GM23338 (cell line): ENCODE results near the gene BCL2. TPM values are rescaled to one million over a fixed set of nuclear protein-coding genes. Genes with fewer than 3 reads are reported as not detected.

Experiments
- ATAC-seq: fragments of 200-7000 bp; cut with Tn5 transposase; 3 replicates; pipeline ENCODE4 v1.9.1; 2020
- DNase-seq: peaks from one replicate; pipeline ENCODE4 v3.0.0-alpha.2; 2015; ENCODE audit warnings: low spot score
- H2AFZ ChIP-seq: fragments of 200-600 bp; sonication (generic); 2 replicates; pipeline ENCODE4 v1.8.0; 2016; ENCODE audit warnings: antibody characterized with exemption, mild to moderate bottlenecking, moderate library complexity
- H3F3A ChIP-seq: fragments of 200-600 bp; sonication (generic); replicated peaks from 2 replicates; pipeline ENCODE4 v1.8.0; 2017; ENCODE audit warnings: antibody characterized with exemption, mixed run types, low read depth
- H3K27ac ChIP-seq: fragments of 200-600 bp; sonication (generic); 2 replicates; pipeline ENCODE4 v1.6.1; 2016; ENCODE audit warnings: low read depth
- H3K27me3 ChIP-seq: fragments of 200-600 bp; sonication (generic); 2 replicates; pipeline ENCODE4 v1.8.0; 2016; ENCODE audit warnings: mild to moderate bottlenecking, mixed run types, moderate library complexity; ENCODE audit not compliant: insufficient read depth
- H3K36me3 ChIP-seq: fragments of 200-600 bp; sonication (generic); 2 replicates; pipeline ENCODE4 v1.8.0; 2016; ENCODE audit warnings: mild to moderate bottlenecking; ENCODE audit not compliant: insufficient read depth
- H3K4me1 ChIP-seq: fragments of 200-600 bp; sonication (generic); 2 replicates; pipeline ENCODE4 v1.8.0; 2016; ENCODE audit warnings: mild to moderate bottlenecking, moderate library complexity; ENCODE audit not compliant: insufficient read depth
- H3K4me2 ChIP-seq: fragments of 200-600 bp; sonication (generic); 2 replicates; pipeline ENCODE4 v1.7.1; 2017; ENCODE audit warnings: mixed run types
- H3K4me3 ChIP-seq: fragments of 200-600 bp; sonication (generic); 2 replicates; pipeline ENCODE4 v1.6.1; 2016; ENCODE audit warnings: mixed run types
- H3K79me2 ChIP-seq: fragments of 200-600 bp; sonication (generic); replicated peaks from 2 replicates; pipeline ENCODE4 v1.8.0; 2017; ENCODE audit warnings: mild to moderate bottlenecking; ENCODE audit not compliant: insufficient read depth
- H3K9me2 ChIP-seq: fragments of 200-600 bp; sonication (generic); 2 replicates; pipeline ENCODE4 v1.8.0; 2017; ENCODE audit not compliant: insufficient read depth
- H4K20me1 ChIP-seq: fragments of 200-600 bp; sonication (generic); replicated peaks from 2 replicates; pipeline ENCODE4 v1.8.0; 2017; ENCODE audit warnings: mild to moderate bottlenecking; ENCODE audit not compliant: insufficient read depth
- H3K27ac Mint-ChIP-seq: 2 replicates; pipeline ENCODE4 v1.8.0; 2020; ENCODE audit warnings: inconsistent platforms, mild to moderate bottlenecking, moderate library complexity, mixed read lengths
- H3K27me3 Mint-ChIP-seq: 3 replicates; pipeline ENCODE4 v1.8.0; 2022; ENCODE audit warnings: low read depth, mild to moderate bottlenecking, moderate library complexity, mixed read lengths, inconsistent platforms; ENCODE audit not compliant: insufficient read depth, poor library complexity
- H3K36me3 Mint-ChIP-seq: 3 replicates; pipeline ENCODE4 v1.8.0; 2021; ENCODE audit warnings: low read depth, mild to moderate bottlenecking, inconsistent platforms, moderate library complexity, mixed read lengths
- H3K4me1 Mint-ChIP-seq: 3 replicates; pipeline ENCODE4 v1.8.0; 2020; ENCODE audit warnings: mild to moderate bottlenecking, inconsistent platforms, mixed read lengths
- H3K4me3 Mint-ChIP-seq: 3 replicates; pipeline ENCODE4 v1.8.0; 2021; ENCODE audit warnings: moderate library complexity, mild to moderate bottlenecking, inconsistent platforms, mixed read lengths
- H3K9me3 Mint-ChIP-seq: 3 replicates; pipeline ENCODE4 v1.8.0; 2020; ENCODE audit warnings: moderate library complexity, mild to moderate bottlenecking, inconsistent platforms, mixed read lengths
- CREB1 ChIP-seq: fragments of 250-450 bp; sonication (Bioruptor Pico); IDR thresholded peaks from 2 replicates; pipeline ENCODE4 v1.5.0; 2020; ENCODE audit warnings: low read depth, mild to moderate bottlenecking, moderate library complexity
- ETS1 ChIP-seq: IDR thresholded peaks from 2 replicates; pipeline ENCODE4 v1.6.1; 2016; ENCODE audit warnings: antibody characterized with exemption
- EZH2 ChIP-seq: fragments of 200-600 bp; sonication (generic); IDR thresholded peaks from one replicate; pipeline ENCODE4 v1.8.0; 2017; ENCODE audit warnings: antibody characterized with exemption, mild to moderate bottlenecking, low read depth; ENCODE audit not compliant: unreplicated experiment
- EZH2phosphoT487 ChIP-seq: fragments of 200-600 bp; sonication (generic); IDR thresholded peaks from one replicate; pipeline ENCODE4 v1.8.1; 2018; ENCODE audit warnings: antibody characterized with exemption; ENCODE audit not compliant: unreplicated experiment
- JUNB ChIP-seq: IDR thresholded peaks from one replicate; pipeline ENCODE4 v1.6.1; 2016; ENCODE audit warnings: antibody characterized with exemption; ENCODE audit not compliant: unreplicated experiment
- POLR2AphosphoS5 ChIP-seq: IDR thresholded peaks from 2 replicates; pipeline ENCODE4 v1.6.1; 2016; ENCODE audit warnings: antibody characterized with exemption, low read depth
- REST ChIP-seq: IDR thresholded peaks from one replicate; pipeline ENCODE4 v1.6.1; 2018; ENCODE audit warnings: antibody characterized with exemption; ENCODE audit not compliant: unreplicated experiment
- STAT1 ChIP-seq: IDR thresholded peaks from one replicate; pipeline ENCODE4 v1.6.1; 2016; ENCODE audit warnings: antibody characterized with exemption; ENCODE audit not compliant: unreplicated experiment
- ZNF114 ChIP-seq: fragments of 250-450 bp; sonication (Bioruptor Pico); IDR thresholded peaks from 2 replicates; pipeline ENCODE4 v1.5.0; 2020; ENCODE audit warnings: mild to moderate bottlenecking, moderate library complexity
- ZNF462 ChIP-seq: fragments of 250-450 bp; sonication (Bioruptor Pico); IDR thresholded peaks from 2 replicates; pipeline ENCODE4 v1.5.0; 2020; ENCODE audit warnings: mild to moderate bottlenecking, moderate library complexity
- polyA plus RNA-seq: library from polyadenylated mRNA; unstranded; fragments of >200 nt; fragmentation: Nextera tagmentation; extraction: Ambion mirVana; gene quantifications from 2 replicates; pipeline ENCODE4 v1.2.1, GENCODE V29; 2016
- total RNA-seq: library from RNA; depleted of rRNA; stranded (reverse); fragments of >200 nt; shearing (Covaris generic); gene quantifications from 2 replicates; pipeline ENCODE4 v1.2.3, GENCODE V29; 2014

BCL2 gene
- total and polyA plus RNA-seq, 2 experiments from 2014 or later = 1.2 to 4.0 TPM

GRCh38 chr18:63140997-63141777 is 178.4 kb downstream of the BCL2 start:
- no peak overlapping the region for H3K4me3 Mint-ChIP-seq
- ATAC-seq = no peak
- H3K36me3 Mint-ChIP-seq = no peaks in the 10 kb centered on the region
- Histone ChIP-seq H3K27me3 (no peaks in the 10 kb centered on the region), H3K4me1 (peaks cover 21% of the 10 kb centered on the region), H3K9me2 (no peaks in the 10 kb centered on the region), H3K4me2 (no peak overlapping the region), H3K79me2 (no peaks in the 10 kb centered on the region), H4K20me1 (no peaks in the 10 kb centered on the region), H3K27ac (no peak overlapping the region), H3F3A (no peaks in the 10 kb centered on the region), H2AFZ (no peak overlapping the region), H3K36me3 (no peaks in the 10 kb centered on the region), H3K4me3 (no peak overlapping the region)
- no peaks in the 10 kb centered on the region for H3K9me3 Mint-ChIP-seq
- 0 out of 2 replicates have a peak overlapping the region, but pooled peaks have one; percentile 3 for H3K27ac Mint-ChIP-seq
- no peak for DNase-seq
- TF ChIP-seq POLR2AphosphoS5 = no peak
- no peak for TF ChIP-seq STAT1
- no peak for TF ChIP-seq REST
- no peak for TF ChIP-seq EZH2
- TF ChIP-seq CREB1 (CRISPR knock-in tag) = no peak
- H3K4me1 Mint-ChIP-seq = peaks cover 38% of the 10 kb centered on the region
- peaks cover 4% of the 10 kb centered on the region for H3K27me3 Mint-ChIP-seq

- no peak overlapping the region for H3K4me3 Mint-ChIP-seq
- no peak for ATAC-seq
- no peaks in the 10 kb centered on the region for H4K20me1 ChIP-seq
- H3K4me2 ChIP-seq = no peak overlapping the region
- TF ChIP-seq EZH2 (no peak), EZH2phosphoT487 (no peak), JUNB (no peak), ETS1 (no peak), ZNF114 (no peak), POLR2AphosphoS5 (no peak), STAT1 (no peak), ZNF462 (no peak)
- no peak overlapping the region for H2AFZ ChIP-seq
- H3K4me1 ChIP-seq = peaks cover 17% of the 10 kb centered on the region
- no peaks in the 10 kb centered on the region for H3K27me3 ChIP-seq
- H3K4me1 Mint-ChIP-seq = peaks cover 33% of the 10 kb centered on the region
- no peaks in the 10 kb centered on the region; the same call in 2 of the 3 replicates for H3K9me3 Mint-ChIP-seq
- peaks cover 6% of the 10 kb centered on the region for H3K27me3 Mint-ChIP-seq
- no peaks in the 10 kb centered on the region for H3F3A ChIP-seq
- no peak overlapping the region for H3K27ac Mint-ChIP-seq
- H3K79me2 ChIP-seq = no peaks in the 10 kb centered on the region
- H3K9me2 ChIP-seq = no peaks in the 10 kb centered on the region
- H3K4me3 ChIP-seq = no peak overlapping the region
- H3K36me3 ChIP-seq = no peaks in the 10 kb centered on the region
- DNase-seq = no peak
- H3K27ac ChIP-seq = no peak overlapping the region
- no peaks in the 10 kb centered on the region; the same call in 2 of the 3 replicates for H3K36me3 Mint-ChIP-seq
These were observed 179.5 kb downstream of the BCL2 start for GRCh38 chr18:63140038-63140450.
